ENCODE results near the gene SEMA3E.

DNA sequence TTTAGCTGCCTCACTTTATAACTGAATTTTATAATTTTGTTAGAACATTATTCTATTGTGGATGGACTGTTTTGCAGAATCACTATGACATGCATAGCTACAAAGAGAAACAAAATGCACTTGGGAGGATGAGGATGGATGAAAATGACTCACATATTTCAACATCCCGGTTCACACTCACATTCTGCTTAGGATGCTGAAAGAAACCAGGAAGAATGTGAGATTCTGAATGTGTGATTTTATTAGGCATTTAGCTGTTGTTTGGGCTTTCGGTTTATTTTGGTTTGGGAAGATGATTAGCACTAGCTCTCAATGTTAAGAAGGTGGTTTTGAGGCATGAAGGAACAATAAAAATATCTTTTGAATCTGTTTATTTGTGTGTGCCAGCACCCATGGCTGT lies 235.5 kb downstream of the SEMA3E start:
- TF ChIP-seq FIP1L1 (IDR thresholded peaks at IDR 0.05; ENCODE audit: low read depth, low read length, poor library complexity, severe bottlenecking) (no peak), POLR2AphosphoS5 (IDR thresholded peaks at IDR 0.05; ENCODE audit: control insufficient read depth, insufficient read depth, low read depth, low read length) (no peak), JUND (IDR thresholded peaks at IDR 0.05; ENCODE audit: borderline replicate concordance, low read depth, low read length) (no peak), JUND (tag; IDR thresholded peaks at IDR 0.05; ENCODE audit: borderline replicate concordance, low read depth, low read length) (no peak), SMARCB1 (IDR thresholded peaks at IDR 0.05; ENCODE audit: insufficient read length, low read depth) (no peak), RBM22 (IDR thresholded peaks at IDR 0.05; ENCODE audit: low read depth, low read length, poor library complexity, severe bottlenecking) (no peak), POLR2B (IDR thresholded peaks at IDR 0.05; ENCODE audit: low read depth, partially characterized antibody) (no peak)
- TF ChIP-seq, protein P1, sequence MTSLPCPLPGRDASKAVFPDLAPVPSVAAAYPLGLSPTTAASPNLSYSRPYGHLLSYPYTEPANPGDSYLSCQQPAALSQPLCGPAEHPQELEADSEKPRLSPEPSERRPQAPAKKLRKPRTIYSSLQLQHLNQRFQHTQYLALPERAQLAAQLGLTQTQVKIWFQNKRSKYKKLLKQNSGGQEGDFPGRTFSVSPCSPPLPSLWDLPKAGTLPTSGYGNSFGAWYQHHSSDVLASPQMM (CRISPR knock-in tag; IDR thresholded peaks at IDR 0.05), result no peak
- TF ChIP-seq, protein P2, sequence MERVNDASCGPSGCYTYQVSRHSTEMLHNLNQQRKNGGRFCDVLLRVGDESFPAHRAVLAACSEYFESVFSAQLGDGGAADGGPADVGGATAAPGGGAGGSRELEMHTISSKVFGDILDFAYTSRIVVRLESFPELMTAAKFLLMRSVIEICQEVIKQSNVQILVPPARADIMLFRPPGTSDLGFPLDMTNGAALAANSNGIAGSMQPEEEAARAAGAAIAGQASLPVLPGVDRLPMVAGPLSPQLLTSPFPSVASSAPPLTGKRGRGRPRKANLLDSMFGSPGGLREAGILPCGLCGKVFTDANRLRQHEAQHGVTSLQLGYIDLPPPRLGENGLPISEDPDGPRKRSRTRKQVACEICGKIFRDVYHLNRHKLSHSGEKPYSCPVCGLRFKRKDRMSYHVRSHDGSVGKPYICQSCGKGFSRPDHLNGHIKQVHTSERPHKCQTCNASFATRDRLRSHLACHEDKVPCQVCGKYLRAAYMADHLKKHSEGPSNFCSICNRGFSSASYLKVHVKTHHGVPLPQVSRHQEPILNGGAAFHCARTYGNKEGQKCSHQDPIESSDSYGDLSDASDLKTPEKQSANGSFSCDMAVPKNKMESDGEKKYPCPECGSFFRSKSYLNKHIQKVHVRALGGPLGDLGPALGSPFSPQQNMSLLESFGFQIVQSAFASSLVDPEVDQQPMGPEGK (CRISPR knock-in tag; IDR thresholded peaks at IDR 0.05; ENCODE audit: borderline replicate concordance), result no peak
- TF ChIP-seq, protein P3, sequence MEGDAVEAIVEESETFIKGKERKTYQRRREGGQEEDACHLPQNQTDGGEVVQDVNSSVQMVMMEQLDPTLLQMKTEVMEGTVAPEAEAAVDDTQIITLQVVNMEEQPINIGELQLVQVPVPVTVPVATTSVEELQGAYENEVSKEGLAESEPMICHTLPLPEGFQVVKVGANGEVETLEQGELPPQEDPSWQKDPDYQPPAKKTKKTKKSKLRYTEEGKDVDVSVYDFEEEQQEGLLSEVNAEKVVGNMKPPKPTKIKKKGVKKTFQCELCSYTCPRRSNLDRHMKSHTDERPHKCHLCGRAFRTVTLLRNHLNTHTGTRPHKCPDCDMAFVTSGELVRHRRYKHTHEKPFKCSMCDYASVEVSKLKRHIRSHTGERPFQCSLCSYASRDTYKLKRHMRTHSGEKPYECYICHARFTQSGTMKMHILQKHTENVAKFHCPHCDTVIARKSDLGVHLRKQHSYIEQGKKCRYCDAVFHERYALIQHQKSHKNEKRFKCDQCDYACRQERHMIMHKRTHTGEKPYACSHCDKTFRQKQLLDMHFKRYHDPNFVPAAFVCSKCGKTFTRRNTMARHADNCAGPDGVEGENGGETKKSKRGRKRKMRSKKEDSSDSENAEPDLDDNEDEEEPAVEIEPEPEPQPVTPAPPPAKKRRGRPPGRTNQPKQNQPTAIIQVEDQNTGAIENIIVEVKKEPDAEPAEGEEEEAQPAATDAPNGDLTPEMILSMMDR (IDR thresholded peaks at IDR 0.05 in 2 of 3, conservative IDR thresholded peaks at IDR 0.05 in 1 of 3; ENCODE audit: insufficient read depth in 2 of 3, low read depth in 1 of 3, low read length in 3 of 3), result no peak
- TF ChIP-seq, protein P4, sequence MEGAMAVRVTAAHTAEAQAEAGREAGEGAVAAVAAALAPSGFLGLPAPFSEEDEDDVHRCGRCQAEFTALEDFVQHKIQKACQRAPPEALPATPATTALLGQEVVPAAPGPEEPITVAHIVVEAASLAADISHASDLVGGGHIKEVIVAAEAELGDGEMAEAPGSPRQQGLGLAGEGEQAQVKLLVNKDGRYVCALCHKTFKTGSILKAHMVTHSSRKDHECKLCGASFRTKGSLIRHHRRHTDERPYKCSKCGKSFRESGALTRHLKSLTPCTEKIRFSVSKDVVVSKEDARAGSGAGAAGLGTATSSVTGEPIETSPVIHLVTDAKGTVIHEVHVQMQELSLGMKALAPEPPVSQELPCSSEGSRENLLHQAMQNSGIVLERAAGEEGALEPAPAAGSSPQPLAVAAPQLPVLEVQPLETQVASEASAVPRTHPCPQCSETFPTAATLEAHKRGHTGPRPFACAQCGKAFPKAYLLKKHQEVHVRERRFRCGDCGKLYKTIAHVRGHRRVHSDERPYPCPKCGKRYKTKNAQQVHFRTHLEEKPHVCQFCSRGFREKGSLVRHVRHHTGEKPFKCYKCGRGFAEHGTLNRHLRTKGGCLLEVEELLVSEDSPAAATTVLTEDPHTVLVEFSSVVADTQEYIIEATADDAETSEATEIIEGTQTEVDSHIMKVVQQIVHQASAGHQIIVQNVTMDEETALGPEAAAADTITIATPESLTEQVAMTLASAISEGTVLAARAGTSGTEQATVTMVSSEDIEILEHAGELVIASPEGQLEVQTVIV (CRISPR knock-in tag; IDR thresholded peaks at IDR 0.05; ENCODE audit: borderline replicate concordance), result no peak
- TF ChIP-seq, protein P5, sequence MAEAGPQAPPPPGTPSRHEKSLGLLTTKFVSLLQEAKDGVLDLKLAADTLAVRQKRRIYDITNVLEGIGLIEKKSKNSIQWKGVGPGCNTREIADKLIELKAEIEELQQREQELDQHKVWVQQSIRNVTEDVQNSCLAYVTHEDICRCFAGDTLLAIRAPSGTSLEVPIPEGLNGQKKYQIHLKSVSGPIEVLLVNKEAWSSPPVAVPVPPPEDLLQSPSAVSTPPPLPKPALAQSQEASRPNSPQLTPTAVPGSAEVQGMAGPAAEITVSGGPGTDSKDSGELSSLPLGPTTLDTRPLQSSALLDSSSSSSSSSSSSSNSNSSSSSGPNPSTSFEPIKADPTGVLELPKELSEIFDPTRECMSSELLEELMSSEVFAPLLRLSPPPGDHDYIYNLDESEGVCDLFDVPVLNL (CRISPR knock-in tag; IDR thresholded peaks at IDR 0.05; ENCODE audit: low read depth), result no peak
